Ascending aorta (tissue), 2 donors: ENCODE data around the gene RBM6. TPM values are rescaled to one million over a fixed set of nuclear protein-coding genes. Genes with fewer than 3 reads are reported as not detected.
"Not testable (repeated sequence)": the region's sequence is repeated elsewhere in the genome, so short reads cannot be mapped to it uniquely, and the experiment has no call there.

Experiments
- DNase-seq, 2 donors: peaks; one replicate each; pipeline ENCODE4 v3.0.0-alpha.2; 2019; ENCODE audit warnings: low spot score in 2 of 2
- H3K27ac ChIP-seq, 2 donors: fragments of 200-600 bp; sonication (generic); one replicate each; pipeline ENCODE4 v1.5.1; 2016 to 2017; ENCODE audit warnings: mild to moderate bottlenecking in 1 of 2
- H3K27me3 ChIP-seq: fragments of 200-600 bp; sonication (generic); one replicate; pipeline ENCODE4 v1.5.1; 2017
- H3K36me3 ChIP-seq, 2 donors: fragments of 200-600 bp; sonication (generic); one replicate each; pipeline ENCODE4 v1.5.1; 2016
- H3K4me1 ChIP-seq, 2 donors: fragments of 200-600 bp; sonication (generic); one replicate each; pipeline ENCODE4 v1.5.1; 2016 to 2017; ENCODE audit warnings: mild to moderate bottlenecking in 1 of 2
- H3K4me3 ChIP-seq, 2 donors: fragments of 200-600 bp; sonication (generic); one replicate each; pipeline ENCODE4 v1.5.1; 2016 to 2017; ENCODE audit warnings: mild to moderate bottlenecking in 1 of 2
- H3K9me3 ChIP-seq, 2 donors: fragments of 200-600 bp; sonication (generic); one replicate each; pipeline ENCODE4 v1.5.1; 2016
- CTCF ChIP-seq, 3 experiments: fragments of 200-600 bp in 2 of 3; fragments of 450-650 bp in 1 of 3; sonication (generic) in 2 of 3; IDR thresholded peaks; one replicate each; pipeline ENCODE4 v1.5.1; 2016 to 2019; ENCODE audit warnings: antibody characterized with exemption in 3 of 3, mild to moderate bottlenecking in 1 of 3, moderate library complexity in 1 of 3
- intact Hi-C: fragments of 100-400 bp; cut with DNase I; formaldehyde crosslinking; loops from one replicate; pipeline ENCODE4 v1.15.1; 2023
- total RNA-seq: library from RNA; depleted of rRNA; stranded (reverse); fragments of >200 nt; gene quantifications from one replicate; pipeline ENCODE4 v1.1.0, GENCODE V29; 2016

Gene RBM6
- total RNA-seq, 1 donor from 2014 or later, result 84.7 TPM

GRCh38 chr3:50010959-50011358, 71.0 kb downstream of the RBM6 start:
- no peak for DNase-seq
- Histone ChIP-seq H3K27ac (no peak overlapping the region), H3K4me3 (no peak overlapping the region), H3K4me1 (peaks cover 0 to 5% of the 10 kb centered on the region in 2 donors), H3K27me3 (no peaks in the 10 kb centered on the region), H3K36me3 (peaks cover 5 to 8% of the 10 kb centered on the region in 2 donors), H3K9me3 (no peaks in the 10 kb centered on the region)
- intact Hi-C loops, result no loop called here
- TF ChIP-seq CTCF (IDR thresholded peaks at IDR 0.05), result no peak

- peaks cover 20 to 21% of the 10 kb centered on the region in 2 donors for H3K36me3 ChIP-seq
- H3K27me3 ChIP-seq, result no peaks in the 10 kb centered on the region
- H3K4me1 ChIP-seq, result no peaks in the 10 kb centered on the region
- no peak for TF ChIP-seq CTCF (IDR thresholded peaks at IDR 0.05)
- DNase-seq, result no peak
- no peak overlapping the region for H3K4me3 ChIP-seq
- no peak overlapping the region for H3K27ac ChIP-seq
- no peaks in the 10 kb centered on the region for H3K9me3 ChIP-seq
- intact Hi-C loops, result no loop called here
These were observed 76.0 kb downstream of the RBM6 start for GRCh38 chr3:50015918-50016317.

- Histone ChIP-seq H3K4me3 (no peak overlapping the region), H3K27me3 (no peaks in the 10 kb centered on the region), H3K4me1 (peaks cover 0 to 10% of the 10 kb centered on the region in 2 donors), H3K36me3 (peaks cover 0 to 12% of the 10 kb centered on the region in 2 donors), H3K9me3 (no peaks in the 10 kb centered on the region), H3K27ac (peak overlapping the region in 1 of 2 donors; percentile 24)
- TF ChIP-seq CTCF (IDR thresholded peaks at IDR 0.05), result no peak
- intact Hi-C loops, result no loop called here
- DNase-seq, result no peak
These were observed 88.4 kb downstream of the RBM6 start for GRCh38 chr3:50028346-50028745.

- H3K27ac ChIP-seq, H3K36me3 ChIP-seq, H3K4me3 ChIP-seq, H3K9me3 ChIP-seq, DNase-seq, H3K27me3 ChIP-seq, intact Hi-C loops: not testable (repeated sequence)
- H3K4me1 ChIP-seq, result peaks cover 0 to 10% of the 10 kb centered on the region in 2 donors
These were observed 91.3 kb downstream of the RBM6 start for GRCh38 chr3:50031201-50031600.

- H3K4me3 ChIP-seq, result no peak overlapping the region
- no peak for DNase-seq
- H3K9me3 ChIP-seq, result no peaks in the 10 kb centered on the region
- no peaks in the 10 kb centered on the region for H3K27me3 ChIP-seq
- H3K36me3 ChIP-seq, result peaks cover 17 to 29% of the 10 kb centered on the region in 2 donors
- H3K4me1 ChIP-seq, result no peaks in the 10 kb centered on the region
- no peak overlapping the region for H3K27ac ChIP-seq
- intact Hi-C loops, result no loop called here
- TF ChIP-seq CTCF (IDR thresholded peaks at IDR 0.05), result no peak
These were observed 105.0 kb downstream of the RBM6 start for GRCh38 chr3:50044976-50045375.

- intact Hi-C loops, result no loop called here
- no peaks in the 10 kb centered on the region for H3K4me1 ChIP-seq
- no peaks in the 10 kb centered on the region for H3K9me3 ChIP-seq
- no peak for DNase-seq
- no peaks in the 10 kb centered on the region for H3K27me3 ChIP-seq
- peaks cover 17 to 42% of the 10 kb centered on the region in 2 donors for H3K36me3 ChIP-seq
- no peak overlapping the region for H3K27ac ChIP-seq
- H3K4me3 ChIP-seq, result no peak overlapping the region
- no peak for TF ChIP-seq CTCF (IDR thresholded peaks at IDR 0.05)
These were observed 107.5 kb downstream of the RBM6 start for GRCh38 chr3:50047426-50047825.
